Upper lobe of left lung (tissue), 6 donors: Measurements from ENCODE around the gene MARK3. TPM values are rescaled to one million over a fixed set of nuclear protein-coding genes. Genes with fewer than 3 reads are reported as not detected.

Experiments used
- ATAC-seq, 2 donors: fragments of 200-7000 bp; cut with Tn5 transposase; one replicate each; pipeline ENCODE4 v1.9.1; 2022; ENCODE audit warnings: mild to moderate bottlenecking in 2 of 2, moderate library complexity in 2 of 2; ENCODE audit not compliant: low FRiP score in 2 of 2
- DNase-seq, 2 donors: peaks; one replicate each; pipeline ENCODE4 v3.0.0-alpha.2; 2019 to 2020
- H3K27ac ChIP-seq, 4 donors: fragments of 200-600 bp; sonication (generic); one replicate each; pipeline ENCODE4 v1.5.1; 2016 to 2019
- H3K27me3 ChIP-seq, 4 donors: fragments of 200-600 bp; sonication (generic); one replicate each; pipeline ENCODE4 v1.5.1; 2017 to 2019
- H3K36me3 ChIP-seq, 4 donors: fragments of 200-600 bp; sonication (generic); one replicate each; pipeline ENCODE4 v1.5.1; 2016 to 2019
- H3K4me1 ChIP-seq, 4 donors: fragments of 200-600 bp; sonication (generic); one replicate each; pipeline ENCODE4 v1.5.1; 2018 to 2019
- H3K4me3 ChIP-seq, 4 donors: fragments of 200-600 bp; sonication (generic); one replicate each; pipeline ENCODE4 v1.5.1; 2017 to 2019; ENCODE audit warnings: mild to moderate bottlenecking in 2 of 4, moderate library complexity in 1 of 4
- H3K9me3 ChIP-seq, 4 donors: fragments of 200-600 bp; sonication (generic); one replicate each; pipeline ENCODE4 v1.5.1; 2018 to 2019
- CTCF ChIP-seq, 6 experiments: fragments of 450-650 bp in 4 of 6; fragments of 200-600 bp in 2 of 6; sonication (generic) in 2 of 6; IDR thresholded peaks; one replicate each; pipeline ENCODE4 v1.5.1; 2016 to 2019; ENCODE audit warnings: antibody characterized with exemption in 6 of 6
- EP300 ChIP-seq, 4 donors: sonication (generic); formaldehyde crosslinking; IDR thresholded peaks; one replicate each; pipeline ENCODE4 v1.5.1; 2017; ENCODE audit warnings: antibody characterized with exemption in 4 of 4, control low read depth in 2 of 4
- POLR2A ChIP-seq, 4 donors: fragments of 450-650 bp; IDR thresholded peaks; one replicate each; pipeline ENCODE4 v1.5.1; 2016 to 2017; ENCODE audit warnings: antibody characterized with exemption in 4 of 4, mild to moderate bottlenecking in 2 of 4
- POLR2AphosphoS5 ChIP-seq, 2 donors: sonication (generic); formaldehyde crosslinking; IDR thresholded peaks; one replicate each; pipeline ENCODE4 v1.5.1; 2017; ENCODE audit warnings: antibody characterized with exemption in 2 of 2
- WGBS, 2 donors: methylation state at CpG; one replicate each; pipeline ENCODE4 v1.1.5; 2017 to 2018; 5-methylcytosine and 5-hydroxymethylcytosine counted together
- total RNA-seq, 6 donors: library from RNA; depleted of rRNA in 4 of 6; stranded (reverse); fragments of >200 nt in 4 of 6; gene quantifications; one replicate each; pipeline versions ENCODE4 v1.1.0 to v1.2.1, GENCODE V29; 2016 to 2021
- donor health status: DM: no; HTN: no; CAD: no; lungs with moderate emphysema.
- donor health status: DM: no; HTN: yes; CAD: no; lungs with severe emphysema.

The MARK3 gene
- total RNA-seq, 6 donors from 2014 or later = 84.5 to 190 (median 132) TPM

GRCh38 chr14:103346286-103346685 lies 38.9 kb upstream of the MARK3 start:
- Histone ChIP-seq H3K27ac (no peak overlapping the region), H3K4me3 (no peak overlapping the region), H3K4me1 (no peaks in the 10 kb centered on the region), H3K9me3 (no peaks in the 10 kb centered on the region), H3K36me3 (peaks cover 23 to 39% (median 33%) of the 10 kb centered on the region in 4 donors), H3K27me3 (no peaks in the 10 kb centered on the region)
- WGBS, 2 donors = 48 to 56% methylated on average over 3 of the region's 3 CpGs
- TF ChIP-seq POLR2A (IDR thresholded peaks at IDR 0.05) (no peak), POLR2AphosphoS5 (IDR thresholded peaks at IDR 0.05) (no peak), EP300 (IDR thresholded peaks at IDR 0.05) (no peak), CTCF (IDR thresholded peaks at IDR 0.05) (no peak)
- ATAC-seq (no peak), DNase-seq (no peak)

- H3K4me1 ChIP-seq = no peaks in the 10 kb centered on the region
- H3K4me3 ChIP-seq = no peak overlapping the region
- no peak for DNase-seq
- H3K9me3 ChIP-seq = no peaks in the 10 kb centered on the region
- peaks cover 13 to 30% (median 24%) of the 10 kb centered on the region in 4 donors for H3K36me3 ChIP-seq
- ATAC-seq = peak in 1 of 2 donors; percentile 15
- TF ChIP-seq POLR2AphosphoS5 (IDR thresholded peaks at IDR 0.05) (no peak), CTCF (IDR thresholded peaks at IDR 0.05) (no peak)
- 60 to 70% methylated on average over 12 of the region's 12 CpGs for WGBS, 2 donors
- no peaks in the 10 kb centered on the region for H3K27me3 ChIP-seq
- H3K27ac ChIP-seq = no peak overlapping the region
Observed at GRCh38 chr14:103347091-103347815, 38.0 kb upstream of the MARK3 start.

DNA sequence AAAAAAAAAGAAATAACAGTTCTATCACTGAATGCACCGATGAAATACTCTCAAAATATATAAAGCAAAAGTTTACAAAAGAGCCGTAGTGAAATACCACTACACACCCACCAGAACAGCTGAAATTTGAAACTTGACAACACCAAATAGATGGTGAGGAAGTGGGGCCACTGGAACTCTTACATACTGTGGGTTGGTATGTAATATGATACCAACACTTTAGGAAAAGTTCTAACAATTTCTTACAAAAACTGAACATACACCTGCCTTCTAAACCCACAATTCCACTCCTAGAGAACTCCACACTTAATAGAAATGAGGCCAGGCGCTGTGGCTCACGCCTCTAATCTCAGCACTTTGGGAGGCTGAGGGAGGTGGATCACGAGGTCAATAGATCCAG lies 37.1 kb upstream of the MARK3 start:
- Histone ChIP-seq H3K4me1 (no peaks in the 10 kb centered on the region), H3K9me3 (no peaks in the 10 kb centered on the region), H3K27ac (no peak overlapping the region), H3K4me3 (no peak overlapping the region), H3K27me3 (no peaks in the 10 kb centered on the region), H3K36me3 (peaks cover 5 to 21% (median 15%) of the 10 kb centered on the region in 4 donors)
- ATAC-seq (no peak), DNase-seq (no peak)
- TF ChIP-seq CTCF (IDR thresholded peaks at IDR 0.05) (no peak), POLR2AphosphoS5 (IDR thresholded peaks at IDR 0.05) (no peak), EP300 (IDR thresholded peaks at IDR 0.05) (no peak), POLR2A (IDR thresholded peaks at IDR 0.05) (no peak)
- WGBS, 2 donors = 80 to 84% methylated on average over 5 of the region's 5 CpGs

GRCh38 chr14:103349982-103350381 lies 35.2 kb upstream of the MARK3 start:
- no peak for ATAC-seq
- H3K4me3 ChIP-seq = no peak overlapping the region
- no peak overlapping the region for H3K27ac ChIP-seq
- WGBS, 2 donors = 87 to 92% methylated on average over 13 of the region's 13 CpGs
- no peak for DNase-seq
- H3K9me3 ChIP-seq = no peaks in the 10 kb centered on the region
- TF ChIP-seq POLR2A (IDR thresholded peaks at IDR 0.05) (no peak), POLR2AphosphoS5 (IDR thresholded peaks at IDR 0.05) (no peak), EP300 (IDR thresholded peaks at IDR 0.05) (no peak), CTCF (IDR thresholded peaks at IDR 0.05) (no peak)
- H3K36me3 ChIP-seq = peaks cover 0 to 2% (median under 1%) of the 10 kb centered on the region in 4 donors
- H3K4me1 ChIP-seq = no peaks in the 10 kb centered on the region
- no peaks in the 10 kb centered on the region for H3K27me3 ChIP-seq

DNA sequence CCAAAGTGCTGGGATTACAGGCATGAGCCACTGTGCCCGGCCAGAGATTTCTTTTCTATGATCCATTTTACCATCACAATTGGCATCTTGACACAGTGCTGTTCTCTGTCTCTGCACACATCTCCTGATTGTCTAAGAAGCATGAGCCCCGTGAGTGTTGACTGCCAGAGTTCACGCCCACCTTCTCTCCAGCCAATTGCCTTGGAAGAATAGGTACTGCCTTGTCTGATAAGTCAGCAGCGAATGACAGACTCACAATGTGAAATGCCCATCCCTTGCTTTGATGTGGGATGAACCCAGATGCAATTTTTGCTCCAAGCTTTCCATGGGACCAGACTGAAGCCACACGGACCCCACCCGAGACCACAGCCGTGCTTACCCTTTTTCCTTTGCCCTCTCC lies 31.9 kb upstream of the MARK3 start:
- WGBS, 2 donors = 76 to 88% methylated on average over 7 of the region's 7 CpGs
- Histone ChIP-seq H3K4me1 (no peaks in the 10 kb centered on the region), H3K27ac (no peak overlapping the region), H3K27me3 (no peaks in the 10 kb centered on the region), H3K9me3 (no peaks in the 10 kb centered on the region), H3K36me3 (no peaks in the 10 kb centered on the region), H3K4me3 (no peak overlapping the region)
- ATAC-seq (no peak), DNase-seq (no peak)
- TF ChIP-seq EP300 (IDR thresholded peaks at IDR 0.05) = no peak
- no peak for TF ChIP-seq CTCF (IDR thresholded peaks at IDR 0.05)
- TF ChIP-seq POLR2A (IDR thresholded peaks at IDR 0.05) = no peak
- no peak for TF ChIP-seq POLR2AphosphoS5 (IDR thresholded peaks at IDR 0.05)
